Colonic mucosa (tissue), 4 donors: ENCODE data around the gene ARHGEF3. TPM values are rescaled to one million over a fixed set of nuclear protein-coding genes. Genes with fewer than 3 reads are reported as not detected.

Experiments
- DNase-seq: peaks from one replicate; pipeline ENCODE4 v3.0.0-alpha.2; 2020
- H3K27ac ChIP-seq: fragments of 200-600 bp; one replicate; pipeline ENCODE4 v1.8.0; 2021
- H3K27me3 ChIP-seq: fragments of 200-600 bp; one replicate; pipeline ENCODE4 v1.8.0; 2021
- H3K36me3 ChIP-seq: fragments of 200-600 bp; one replicate; pipeline ENCODE4 v1.8.0; 2021
- H3K4me1 ChIP-seq: fragments of 200-600 bp; one replicate; pipeline ENCODE4 v1.8.0; 2021; ENCODE audit warnings: mild to moderate bottlenecking
- H3K4me3 ChIP-seq: fragments of 200-600 bp; one replicate; pipeline ENCODE4 v1.8.0; 2021
- H3K9ac ChIP-seq, 2 donors: one replicate each; pipeline ENCODE4 v1.7.0; 2013; ENCODE audit warnings: control low read depth in 2 of 2, low read depth in 2 of 2, low read length in 2 of 2
- H3K9me3 ChIP-seq: fragments of 200-600 bp; one replicate; pipeline ENCODE4 v1.8.0; 2021
- CTCF ChIP-seq: fragments of 200-600 bp; IDR thresholded peaks from one replicate; pipeline ENCODE4 v1.8.0; 2022; ENCODE audit warnings: antibody characterized with exemption, mild to moderate bottlenecking
- intact Hi-C: fragments of 100-400 bp; cut with DNase I; formaldehyde crosslinking; loops from one replicate; pipeline ENCODE4 v1.14.1; 2022
- total RNA-seq, 2 donors: library from RNA; stranded (reverse); fragmentation: NEBNext Ultra II Directional in 1 of 2; extraction: Animal tissue kit (Norgen Biotek cat#: 25700) in 1 of 2; gene quantifications; one replicate each; pipeline ENCODE4 v1.2.1, GENCODE V29; 2021
- donor health status: healthy.
- donor health status: DM: no; HTN: no; CAD: no.
- donor health status: DM: no; HTN: no; CAD: no.

Gene ARHGEF3
- total RNA-seq = 10 to 100 TPM; 10.2 to 14.7 TPM

- intact Hi-C loops = loop anchor here (2.0 kb wide), 1 partner anchor 99 kb away; no protein-coding TSS in a partner anchor
- Histone ChIP-seq H3K4me1 (peaks cover 4% of the 10 kb centered on the region), H3K36me3 (no peaks in the 10 kb centered on the region)
Measured at GRCh38 chr3:56801662-56802377, at the start of gene ARHGEF3. ARHGEF3 (minus strand) TSS chr3:56801949; CDS start chr3:56801798, 151 bp downstream.

GRCh38 chr3:56849698-56850097 is 47.9 kb upstream of the ARHGEF3 start:
- Histone ChIP-seq H3K27ac (no peak overlapping the region), H3K9ac (no peak overlapping the region), H3K9me3 (no peaks in the 10 kb centered on the region), H3K27me3 (no peaks in the 10 kb centered on the region), H3K4me3 (no peak overlapping the region), H3K36me3 (no peaks in the 10 kb centered on the region), H3K4me1 (no peaks in the 10 kb centered on the region)
- intact Hi-C loops = no loop called here
- TF ChIP-seq CTCF = no peak
- no peak for DNase-seq

More at GRCh38 chr3:56801662-56802377, at the start of gene ARHGEF3:
- H3K9me3 ChIP-seq = no peaks in the 10 kb centered on the region
- H3K27me3 ChIP-seq = no peaks in the 10 kb centered on the region
- H3K9ac ChIP-seq = peak within 1 kb of the TSS; percentile 68 to 83
- DNase-seq = peak; percentile 88
- H3K4me3 ChIP-seq = peak within 1 kb of the TSS; percentile 85
- peak; percentile 35 for TF ChIP-seq CTCF
- peak within 1 kb of the TSS; percentile 53 for H3K27ac ChIP-seq

- Histone ChIP-seq H3K9ac (no peak overlapping the region), H3K27me3 (no peaks in the 10 kb centered on the region), H3K27ac (no peak overlapping the region), H3K9me3 (no peaks in the 10 kb centered on the region), H3K4me3 (no peak overlapping the region), H3K36me3 (no peaks in the 10 kb centered on the region), H3K4me1 (no peaks in the 10 kb centered on the region)
- DNase-seq = no peak
- intact Hi-C loops = no loop called here
- TF ChIP-seq CTCF = no peak
Measured at GRCh38 chr3:56845505-56845904, 43.8 kb upstream of the ARHGEF3 start.

GRCh38 chr3:56844536-56844935 is 42.8 kb upstream of the ARHGEF3 start:
- no peak overlapping the region for H3K27ac ChIP-seq
- no peak for TF ChIP-seq CTCF

GRCh38 chr3:56839784-56840715 is 38.3 kb upstream of the ARHGEF3 start:
- Histone ChIP-seq H3K9ac (no peak overlapping the region), H3K27me3 (no peaks in the 10 kb centered on the region), H3K4me1 (no peaks in the 10 kb centered on the region), H3K9me3 (no peaks in the 10 kb centered on the region), H3K4me3 (no peak overlapping the region), H3K27ac (no peak overlapping the region), H3K36me3 (no peaks in the 10 kb centered on the region)
- intact Hi-C loops = no loop called here
- no peak for DNase-seq
- TF ChIP-seq CTCF = no peak

More at GRCh38 chr3:56844536-56844935, 42.8 kb upstream of the ARHGEF3 start:
- intact Hi-C loops = no loop called here
- Histone ChIP-seq H3K27me3 (no peaks in the 10 kb centered on the region), H3K9me3 (no peaks in the 10 kb centered on the region), H3K36me3 (no peaks in the 10 kb centered on the region), H3K4me1 (no peaks in the 10 kb centered on the region), H3K9ac (no peak overlapping the region), H3K4me3 (no peak overlapping the region)
- no peak for DNase-seq
